SHP77 (cell line): ENCODE results near the gene CRYZ.

Source experiments
- DNase-seq, 2 experiments: peaks; one replicate each; lab custom pipeline; 2025; lab: John Stamatoyannopoulos, UW

The CRYZ gene

GRCh38 chr1:74731399-74732052, 1.3 kb downstream of the CRYZ start:
- no peak for DNase-seq

- DNase-seq: no peak
These were observed 2.9 kb downstream of the CRYZ start for GRCh38 chr1:74729741-74730478.

GRCh38 chr1:74728736-74729135, 4.1 kb downstream of the CRYZ start:
- DNase-seq: no peak

- DNase-seq: no peak
These were observed 6.8 kb downstream of the CRYZ start for GRCh38 chr1:74726063-74726462.

- DNase-seq: no peak
These were observed 15.2 kb downstream of the CRYZ start for GRCh38 chr1:74717626-74718025.

- no peak for DNase-seq
These were observed 16.0 kb downstream of the CRYZ start for GRCh38 chr1:74716822-74717221.

- DNase-seq: no peak
These were observed 17.0 kb downstream of the CRYZ start for GRCh38 chr1:74715806-74716205.

GRCh38 chr1:74715236-74715502, 17.7 kb downstream of the CRYZ start:
- DNase-seq: no peak

GRCh38 chr1:74714429-74715235, 18.2 kb downstream of the CRYZ start:
- DNase-seq: no peak

GRCh38 chr1:74713849-74714248, 19.0 kb downstream of the CRYZ start:
- no peak for DNase-seq

- DNase-seq: no peak
These were observed 20.0 kb downstream of the CRYZ start for GRCh38 chr1:74712881-74713280.

- no peak for DNase-seq
These were observed 29.3 kb downstream of the CRYZ start for GRCh38 chr1:74703386-74704182.

- DNase-seq: no peak
These were observed 33.5 kb downstream of the CRYZ start for GRCh38 chr1:74699331-74699730.

GRCh38 chr1:74697832-74698231, 35.0 kb downstream of the CRYZ start:
- DNase-seq: no peak

- no peak for DNase-seq
These were observed 39.4 kb downstream of the CRYZ start for GRCh38 chr1:74693473-74693872.

- DNase-seq: no peak
These were observed 41.9 kb downstream of the CRYZ start for GRCh38 chr1:74690909-74691308.

- no peak for DNase-seq
These were observed 42.5 kb downstream of the CRYZ start for GRCh38 chr1:74690364-74690696.

GRCh38 chr1:74689621-74690363, 43.1 kb downstream of the CRYZ start:
- DNase-seq: peak; percentile 53 to 61

GRCh38 chr1:74686928-74687327, 45.9 kb downstream of the CRYZ start:
- DNase-seq: peak in 1 of 2 experiments; percentile 14

- DNase-seq: no peak
These were observed 48.5 kb downstream of the CRYZ start for GRCh38 chr1:74684301-74684700.

GRCh38 chr1:74683656-74684055, 49.2 kb downstream of the CRYZ start:
- DNase-seq: no peak

GRCh38 chr1:74681851-74682250, 51.0 kb downstream of the CRYZ start:
- no peak for DNase-seq
